Ovary (tissue), 3 donors: ENCODE data around the gene DENND5B.

ENCODE experiments used
- EP300 ChIP-seq: sonication (generic); formaldehyde crosslinking; IDR thresholded peaks from one replicate; pipeline ENCODE4 v1.6.1; 2017; ENCODE audit warnings: antibody characterized with exemption
- POLR2A ChIP-seq: fragments of 450-650 bp; IDR thresholded peaks from one replicate; pipeline ENCODE4 v1.6.1; 2017; ENCODE audit warnings: antibody characterized with exemption, mild to moderate bottlenecking, moderate library complexity
- TF ChIP-seq, protein P1 (sequence below), 3 donors: fragments of 450-650 bp in 2 of 3; fragments of 200-600 bp in 1 of 3; IDR thresholded peaks; one replicate each; pipeline versions ENCODE4 v1.5.1 to v1.8.0; 2016 to 2022; ENCODE audit warnings: antibody characterized with exemption in 3 of 3, mild to moderate bottlenecking in 1 of 3
- donor health status: DM: no; HTN: no; CAD: no.

DNA sequence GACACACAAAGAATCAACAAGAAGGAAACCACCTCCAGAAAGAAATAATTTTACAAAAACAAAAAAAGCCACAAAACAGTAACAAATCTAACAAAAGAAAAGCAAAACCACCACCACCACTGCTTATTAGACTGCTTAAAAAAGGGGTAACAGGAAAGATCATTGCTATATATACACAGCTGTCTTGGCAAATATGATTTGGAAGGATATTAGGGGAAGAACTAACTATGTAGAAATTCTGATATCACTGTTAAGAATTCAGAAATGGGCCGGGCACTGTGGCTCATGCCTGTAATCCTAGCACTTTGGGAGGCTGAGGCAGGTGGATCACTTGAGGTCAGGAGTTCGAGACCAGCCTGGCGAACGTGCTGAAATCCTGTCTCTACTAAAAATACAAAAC lies 92.5 kb downstream of the DENND5B start:
- TF ChIP-seq, protein P1, sequence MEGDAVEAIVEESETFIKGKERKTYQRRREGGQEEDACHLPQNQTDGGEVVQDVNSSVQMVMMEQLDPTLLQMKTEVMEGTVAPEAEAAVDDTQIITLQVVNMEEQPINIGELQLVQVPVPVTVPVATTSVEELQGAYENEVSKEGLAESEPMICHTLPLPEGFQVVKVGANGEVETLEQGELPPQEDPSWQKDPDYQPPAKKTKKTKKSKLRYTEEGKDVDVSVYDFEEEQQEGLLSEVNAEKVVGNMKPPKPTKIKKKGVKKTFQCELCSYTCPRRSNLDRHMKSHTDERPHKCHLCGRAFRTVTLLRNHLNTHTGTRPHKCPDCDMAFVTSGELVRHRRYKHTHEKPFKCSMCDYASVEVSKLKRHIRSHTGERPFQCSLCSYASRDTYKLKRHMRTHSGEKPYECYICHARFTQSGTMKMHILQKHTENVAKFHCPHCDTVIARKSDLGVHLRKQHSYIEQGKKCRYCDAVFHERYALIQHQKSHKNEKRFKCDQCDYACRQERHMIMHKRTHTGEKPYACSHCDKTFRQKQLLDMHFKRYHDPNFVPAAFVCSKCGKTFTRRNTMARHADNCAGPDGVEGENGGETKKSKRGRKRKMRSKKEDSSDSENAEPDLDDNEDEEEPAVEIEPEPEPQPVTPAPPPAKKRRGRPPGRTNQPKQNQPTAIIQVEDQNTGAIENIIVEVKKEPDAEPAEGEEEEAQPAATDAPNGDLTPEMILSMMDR (IDR thresholded peaks at IDR 0.05) = no peak
- TF ChIP-seq POLR2A = no peak
- no peak for TF ChIP-seq EP300
